GDM1 (cell line): Measurements from ENCODE around the gene TRIML1.

Experiments used
- DNase-seq: peaks from one replicate; lab custom pipeline; 2025; lab: John Stamatoyannopoulos, UW

Gene TRIML1

GRCh38 chr4:188139141-188139540 lies at the start of gene TRIML1:
TSS of gene TRIML1 (plus strand) at chr4:188139441. CDS start at chr4:188139559, 118 bp downstream.
- DNase-seq, result no peak

- no peak for DNase-seq
Observed at GRCh38 chr4:188092824-188093223, 46.4 kb upstream of the TRIML1 start.

GRCh38 chr4:188106454-188106853 lies 32.8 kb upstream of the TRIML1 start:
- DNase-seq, result no peak

DNA sequence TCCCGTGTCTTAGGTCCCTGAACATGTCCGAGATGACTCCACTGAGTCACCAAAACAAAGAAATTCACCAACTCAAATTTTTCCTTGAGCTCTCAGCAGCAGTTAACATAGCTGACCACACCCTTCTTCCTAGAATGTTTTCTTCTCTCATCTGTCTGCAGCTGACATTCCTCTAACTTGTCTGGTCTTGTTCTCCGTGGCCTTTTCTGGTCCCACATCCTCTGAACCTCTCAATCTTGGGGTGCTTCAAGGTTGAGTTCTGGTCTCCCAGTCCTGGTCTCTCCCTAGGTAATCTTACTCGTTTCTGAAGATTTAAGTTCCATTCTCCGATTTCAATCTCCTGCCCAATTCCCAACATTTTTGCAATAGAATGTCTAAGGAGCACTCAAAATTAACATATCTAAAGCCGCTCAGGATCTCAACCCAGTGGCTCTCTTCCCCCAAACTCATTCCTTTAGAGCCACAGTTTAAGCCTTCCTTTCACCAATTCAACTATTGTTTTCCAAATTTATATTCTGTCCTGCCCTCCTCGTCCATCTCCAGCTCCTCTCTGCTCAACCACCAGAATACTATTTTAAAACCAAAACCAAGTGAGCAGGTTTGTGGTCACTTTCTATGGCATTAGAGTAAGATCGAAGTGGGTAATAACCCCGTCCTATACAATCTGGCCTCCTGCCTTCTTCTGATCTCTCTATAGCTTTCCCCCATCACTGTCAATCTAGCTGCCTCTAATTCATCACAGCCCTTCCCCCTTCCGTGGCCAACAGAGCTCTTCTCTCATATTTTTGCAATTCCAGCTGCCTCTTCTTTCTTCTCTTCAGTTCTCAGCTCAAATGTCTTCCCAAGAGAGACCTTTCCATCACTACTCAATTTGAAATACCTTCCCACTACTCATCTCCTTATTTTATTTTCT lies 31.1 kb upstream of the TRIML1 start:
- DNase-seq, result no peak

DNA sequence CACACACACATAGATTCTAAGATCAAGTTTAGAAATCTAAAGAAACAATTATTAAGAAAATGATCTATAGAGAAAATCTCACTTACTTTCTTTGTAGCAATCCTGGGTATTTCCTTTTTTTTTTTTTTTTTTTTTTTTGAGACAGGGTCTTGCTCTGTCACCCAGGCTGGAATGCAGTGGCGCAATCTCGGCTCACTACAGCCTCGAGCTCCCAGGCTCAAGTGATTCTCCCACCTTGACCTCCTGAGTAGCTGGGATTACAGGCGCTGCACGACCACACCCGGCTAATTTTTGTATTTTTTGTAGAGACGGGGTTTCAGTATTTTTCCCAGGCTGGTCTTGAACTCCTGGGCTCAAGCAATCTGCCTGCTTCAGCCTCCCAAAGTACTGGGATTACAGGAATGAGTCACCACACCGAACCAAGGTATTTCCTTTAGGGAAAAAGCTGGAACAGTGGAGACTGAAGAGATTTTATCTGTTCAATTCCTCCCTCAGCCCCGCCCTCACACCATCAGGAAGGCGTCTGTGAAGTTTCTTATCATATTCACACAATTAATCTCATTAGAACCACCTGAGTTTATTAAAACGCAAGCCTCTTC lies 30.0 kb upstream of the TRIML1 start, which contains the start of gene TRIML2:
Gene TRIML2, minus strand, starts transcription at position 447 of the 599 bp plus-strand sequence. CDS start 4,235 bp downstream, outside the sequence.
- no peak for DNase-seq

DNA sequence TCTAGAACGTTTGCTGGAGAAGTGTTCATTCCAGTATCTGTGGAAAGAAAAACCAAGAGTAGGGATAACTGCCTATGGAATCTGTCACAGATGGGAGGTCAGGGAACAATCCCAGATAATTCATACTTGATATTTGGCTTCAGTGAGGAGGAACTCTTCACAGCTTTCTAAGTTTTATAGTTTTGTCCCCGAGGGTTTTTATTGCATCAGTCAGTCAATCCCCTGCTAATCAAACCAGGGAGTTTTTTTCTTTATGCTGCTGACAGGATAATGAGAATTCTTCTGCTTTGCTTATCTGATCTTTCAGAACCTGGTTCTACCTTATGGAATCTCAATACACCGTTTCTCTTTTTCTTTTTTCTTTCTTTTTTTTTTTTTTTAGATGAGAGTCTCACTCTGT lies 29.2 kb upstream of the TRIML1 start:
- DNase-seq, result no peak

DNA sequence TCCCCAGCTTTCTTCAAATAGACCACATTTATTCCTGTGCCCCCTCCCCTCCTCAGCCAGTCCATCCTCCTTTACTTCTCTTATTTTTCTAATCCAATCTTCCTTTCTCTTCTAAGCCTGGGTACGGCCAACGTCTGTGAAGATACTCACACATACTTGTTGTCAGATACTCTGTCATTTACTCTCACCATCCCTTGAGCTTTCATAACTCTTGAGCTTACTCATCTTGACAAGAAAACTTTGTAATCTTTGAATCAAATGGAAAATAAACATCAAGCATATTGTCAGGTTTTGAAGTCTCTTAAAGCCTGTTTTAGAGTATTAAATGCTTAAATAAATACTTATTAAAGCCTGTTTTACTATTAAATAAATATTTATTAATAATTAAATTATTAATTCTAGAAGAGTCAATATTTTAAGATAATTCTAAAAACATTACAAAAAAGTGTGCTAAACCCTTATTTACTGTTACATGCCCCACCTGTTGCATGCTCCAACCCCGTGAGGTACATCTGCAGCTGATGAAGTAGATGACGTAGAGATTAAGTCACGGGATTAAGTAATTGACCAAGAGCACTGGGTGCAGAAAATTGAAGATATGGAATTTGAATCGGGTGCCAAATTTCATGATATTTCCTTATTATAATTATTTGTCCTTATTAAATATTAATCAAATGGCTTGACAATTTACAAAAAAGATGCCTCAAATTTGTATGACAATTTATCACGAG lies 28.3 kb upstream of the TRIML1 start:
- DNase-seq, result no peak

- DNase-seq, result no peak
Observed at GRCh38 chr4:188111955-188112354, 27.3 kb upstream of the TRIML1 start.

GRCh38 chr4:188113156-188113555 lies 26.1 kb upstream of the TRIML1 start:
- no peak for DNase-seq

DNA sequence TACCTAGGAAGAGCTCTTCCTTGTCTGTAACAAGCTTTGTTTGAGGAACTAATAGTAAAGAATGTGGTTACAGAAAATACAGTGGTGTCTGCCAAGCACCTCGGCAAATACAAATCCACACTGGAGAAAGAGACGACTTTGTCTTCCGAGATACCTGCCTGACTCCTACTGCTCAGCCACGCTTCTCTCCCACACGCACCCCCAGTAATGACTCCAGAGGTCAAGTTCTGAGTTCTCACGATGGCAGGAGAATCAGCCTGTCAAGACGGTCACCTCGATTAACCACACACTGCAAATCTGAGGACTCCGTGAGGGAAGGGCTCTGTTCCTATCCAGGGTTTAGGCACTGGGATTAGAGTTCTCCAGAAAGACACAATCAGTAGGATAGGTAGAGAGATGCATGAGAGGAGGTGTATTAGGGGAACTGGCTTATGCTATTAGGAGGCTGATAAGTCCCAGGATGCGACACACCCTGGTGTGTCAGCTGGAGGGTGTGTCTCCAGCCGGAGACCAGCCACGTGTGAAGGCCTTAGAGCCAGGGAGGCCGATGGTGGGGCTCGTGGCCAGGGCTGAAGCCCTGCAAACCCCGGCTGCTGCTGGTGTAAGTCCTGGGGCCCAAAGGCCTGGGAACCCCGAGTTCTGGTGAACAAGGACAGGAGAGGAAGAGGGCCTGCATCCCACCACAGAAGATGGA lies 21.5 kb upstream of the TRIML1 start:
- DNase-seq, result no peak

GRCh38 chr4:188121530-188121929 lies 17.7 kb upstream of the TRIML1 start:
- DNase-seq, result no peak

- DNase-seq, result no peak
Observed at GRCh38 chr4:188127214-188127874, 11.9 kb upstream of the TRIML1 start.

- no peak for DNase-seq
Observed at GRCh38 chr4:188130355-188130754, 8.9 kb upstream of the TRIML1 start.

DNA sequence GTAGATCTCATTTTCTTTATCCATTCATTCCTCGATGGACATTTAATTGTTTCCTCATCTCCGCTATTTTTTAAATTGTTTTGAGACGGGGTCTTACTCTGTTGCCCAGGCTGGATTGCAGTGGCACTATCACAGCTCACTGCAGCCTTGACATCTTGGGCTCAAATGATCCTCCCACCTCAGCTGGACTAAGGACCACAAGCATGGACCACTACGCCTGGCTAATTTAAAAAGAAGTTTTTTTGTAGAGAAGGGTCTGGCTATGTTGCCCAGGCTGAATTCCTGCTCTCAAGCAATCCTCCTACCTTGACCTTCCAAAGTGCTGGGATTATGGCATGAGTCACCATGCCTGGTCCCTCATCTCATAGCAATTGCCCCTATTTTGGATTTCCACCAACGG lies 7.0 kb upstream of the TRIML1 start:
- no peak for DNase-seq

DNA sequence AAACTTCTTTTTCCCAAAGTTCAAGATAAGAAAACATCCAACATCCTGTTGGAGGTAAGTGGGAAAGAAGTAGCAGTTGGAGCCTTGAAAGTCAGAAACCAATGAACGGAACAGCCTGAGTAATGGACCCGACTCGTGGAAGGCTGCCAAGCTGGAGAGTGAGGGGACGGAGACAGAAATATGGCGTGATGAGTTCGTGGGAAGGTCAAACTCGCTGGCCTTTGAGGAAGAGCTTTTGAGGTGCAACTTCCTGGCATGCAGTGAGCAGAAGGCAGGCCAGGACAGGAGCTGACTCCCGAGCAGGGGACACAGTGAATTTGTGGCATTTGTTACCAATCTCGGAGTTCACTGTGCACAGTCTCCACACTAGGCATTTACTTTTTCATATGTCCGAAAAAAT lies 1.0 kb upstream of the TRIML1 start:
- DNase-seq, result no peak

DNA sequence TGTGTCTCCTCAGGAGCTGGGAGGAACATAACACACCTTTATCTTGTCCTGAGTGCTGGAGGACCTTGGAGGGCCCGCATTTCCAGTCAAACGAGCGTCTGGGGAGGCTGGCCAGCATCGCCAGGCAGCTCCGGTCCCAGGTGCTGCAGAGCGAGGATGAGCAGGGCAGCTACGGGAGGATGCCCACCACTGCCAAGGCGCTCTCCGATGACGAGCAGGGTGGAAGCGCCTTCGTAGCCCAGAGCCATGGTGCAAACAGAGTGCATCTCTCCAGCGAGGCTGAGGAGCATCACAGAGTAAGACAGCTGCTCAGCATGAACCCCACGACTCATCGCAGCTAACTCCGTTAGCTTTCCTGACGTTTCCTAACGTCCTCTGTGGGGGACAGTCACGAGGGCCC lies 430 bp downstream of the TRIML1 start:
- DNase-seq, result no peak

DNA sequence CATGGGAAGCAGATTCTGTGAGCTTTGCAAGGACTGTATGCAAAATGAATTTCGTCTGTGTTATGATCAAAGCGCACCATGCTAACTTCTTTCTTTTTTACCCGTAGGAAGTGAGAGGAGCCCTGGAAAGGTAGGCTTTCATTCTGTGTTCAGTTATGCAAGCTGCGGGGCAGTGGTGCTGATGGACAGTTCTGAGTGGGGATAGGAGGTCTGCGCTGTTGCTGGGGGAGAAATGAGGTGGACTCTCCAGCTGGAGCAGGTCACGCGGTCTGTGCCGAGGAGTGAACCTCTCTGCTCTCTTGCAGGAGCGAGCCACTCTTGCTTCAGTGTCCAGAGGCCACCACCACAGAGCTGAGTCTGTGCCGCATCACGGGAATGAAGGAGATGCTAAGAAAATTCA lies 4.5 kb downstream of the TRIML1 start:
- DNase-seq, result no peak

DNA sequence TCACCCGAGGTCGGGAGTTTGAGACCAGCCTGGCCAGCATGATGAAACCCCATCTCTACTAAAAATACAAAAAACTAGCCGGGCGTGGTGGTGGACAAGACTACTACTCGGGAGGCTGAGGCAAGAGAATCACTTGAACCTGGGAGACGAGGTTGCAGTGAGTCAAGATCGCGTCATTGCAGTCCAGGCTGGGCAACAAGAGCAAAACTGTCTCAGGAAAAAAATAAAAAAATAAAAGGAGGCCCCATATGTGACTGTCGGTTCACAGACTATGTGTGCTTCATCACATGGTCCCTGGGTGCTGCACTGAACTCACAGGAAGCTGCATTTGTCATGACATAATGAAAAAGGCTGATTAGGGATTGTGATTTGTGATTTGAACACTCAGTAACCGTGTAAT lies 6.4 kb downstream of the TRIML1 start:
- DNase-seq, result no peak

- DNase-seq, result no peak
Observed at GRCh38 chr4:188146618-188147017, 7.4 kb downstream of the TRIML1 start.

DNA sequence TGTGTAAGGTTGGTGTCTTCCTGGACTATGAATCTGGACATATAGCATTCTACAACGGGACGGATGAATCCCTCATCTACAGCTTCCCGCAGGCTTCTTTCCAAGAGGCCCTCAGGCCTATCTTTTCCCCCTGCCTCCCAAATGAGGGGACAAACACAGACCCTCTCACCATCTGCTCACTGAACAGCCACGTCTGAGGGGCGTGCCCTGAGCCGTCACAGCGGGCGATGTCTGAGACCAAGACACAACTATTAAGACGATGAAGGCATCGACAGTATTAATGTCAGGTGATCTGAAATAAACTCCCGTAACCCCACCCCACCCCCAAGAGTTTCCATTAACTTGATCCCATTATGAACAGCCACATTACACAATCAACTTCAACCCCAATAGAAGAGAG lies 7.9 kb downstream of the TRIML1 start:
- no peak for DNase-seq

DNA sequence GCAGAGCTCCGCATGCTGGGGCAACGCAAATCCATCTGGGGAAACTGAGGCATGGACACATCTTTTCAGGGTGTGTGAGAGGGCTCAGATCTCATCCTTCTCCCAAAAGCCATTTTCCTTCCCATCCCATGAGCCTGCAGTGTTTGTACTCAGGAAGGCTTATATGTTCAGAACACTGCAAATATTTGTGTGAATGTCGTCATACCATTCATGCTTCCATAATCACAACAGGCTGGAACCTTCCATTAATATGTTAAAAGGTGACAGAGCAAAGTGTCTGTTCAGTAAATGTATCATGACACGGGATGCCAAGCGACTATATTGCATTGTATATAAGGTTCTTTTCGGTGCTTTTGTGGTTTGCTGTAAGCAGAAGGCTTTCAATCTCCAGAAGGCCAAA lies 8.5 kb downstream of the TRIML1 start:
- DNase-seq, result no peak
